ENCODE results near the gene SCYL1.
A peak's percentile ranks its signal among the peaks of the same experiment; 100 is the strongest.

The SCYL1 gene

GRCh38 chr11:65562788-65563187 lies 37.9 kb downstream of the SCYL1 start:
- TF ChIP-seq POLR2AphosphoS5 (IDR thresholded peaks at IDR 0.05; ENCODE audit: low read depth, low read length), result no peak

GRCh38 chr11:65563601-65564000 lies 38.7 kb downstream of the SCYL1 start:
- TF ChIP-seq POLR2AphosphoS5 (IDR thresholded peaks at IDR 0.05; ENCODE audit: low read depth, low read length), result no peak
- no peak for TF ChIP-seq FOXP2 (optimal IDR thresholded peaks at IDR 0.05; ENCODE audit: borderline replicate concordance, extremely low read depth, extremely low read length, insufficient read depth)
- TF ChIP-seq, protein P1, sequence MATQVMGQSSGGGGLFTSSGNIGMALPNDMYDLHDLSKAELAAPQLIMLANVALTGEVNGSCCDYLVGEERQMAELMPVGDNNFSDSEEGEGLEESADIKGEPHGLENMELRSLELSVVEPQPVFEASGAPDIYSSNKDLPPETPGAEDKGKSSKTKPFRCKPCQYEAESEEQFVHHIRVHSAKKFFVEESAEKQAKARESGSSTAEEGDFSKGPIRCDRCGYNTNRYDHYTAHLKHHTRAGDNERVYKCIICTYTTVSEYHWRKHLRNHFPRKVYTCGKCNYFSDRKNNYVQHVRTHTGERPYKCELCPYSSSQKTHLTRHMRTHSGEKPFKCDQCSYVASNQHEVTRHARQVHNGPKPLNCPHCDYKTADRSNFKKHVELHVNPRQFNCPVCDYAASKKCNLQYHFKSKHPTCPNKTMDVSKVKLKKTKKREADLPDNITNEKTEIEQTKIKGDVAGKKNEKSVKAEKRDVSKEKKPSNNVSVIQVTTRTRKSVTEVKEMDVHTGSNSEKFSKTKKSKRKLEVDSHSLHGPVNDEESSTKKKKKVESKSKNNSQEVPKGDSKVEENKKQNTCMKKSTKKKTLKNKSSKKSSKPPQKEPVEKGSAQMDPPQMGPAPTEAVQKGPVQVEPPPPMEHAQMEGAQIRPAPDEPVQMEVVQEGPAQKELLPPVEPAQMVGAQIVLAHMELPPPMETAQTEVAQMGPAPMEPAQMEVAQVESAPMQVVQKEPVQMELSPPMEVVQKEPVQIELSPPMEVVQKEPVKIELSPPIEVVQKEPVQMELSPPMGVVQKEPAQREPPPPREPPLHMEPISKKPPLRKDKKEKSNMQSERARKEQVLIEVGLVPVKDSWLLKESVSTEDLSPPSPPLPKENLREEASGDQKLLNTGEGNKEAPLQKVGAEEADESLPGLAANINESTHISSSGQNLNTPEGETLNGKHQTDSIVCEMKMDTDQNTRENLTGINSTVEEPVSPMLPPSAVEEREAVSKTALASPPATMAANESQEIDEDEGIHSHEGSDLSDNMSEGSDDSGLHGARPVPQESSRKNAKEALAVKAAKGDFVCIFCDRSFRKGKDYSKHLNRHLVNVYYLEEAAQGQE (IDR thresholded peaks at IDR 0.05; ENCODE audit: insufficient read depth in 1 of 2, low read depth in 2 of 2, low read length in 2 of 2), result no peak
- TF ChIP-seq TAF1 (IDR thresholded peaks at IDR 0.05; ENCODE audit: borderline replicate concordance, insufficient read depth, low read length), result no peak
- no peak for TF ChIP-seq SIN3A (IDR thresholded peaks at IDR 0.05; ENCODE audit: borderline replicate concordance, insufficient read depth, low read length)

DNA sequence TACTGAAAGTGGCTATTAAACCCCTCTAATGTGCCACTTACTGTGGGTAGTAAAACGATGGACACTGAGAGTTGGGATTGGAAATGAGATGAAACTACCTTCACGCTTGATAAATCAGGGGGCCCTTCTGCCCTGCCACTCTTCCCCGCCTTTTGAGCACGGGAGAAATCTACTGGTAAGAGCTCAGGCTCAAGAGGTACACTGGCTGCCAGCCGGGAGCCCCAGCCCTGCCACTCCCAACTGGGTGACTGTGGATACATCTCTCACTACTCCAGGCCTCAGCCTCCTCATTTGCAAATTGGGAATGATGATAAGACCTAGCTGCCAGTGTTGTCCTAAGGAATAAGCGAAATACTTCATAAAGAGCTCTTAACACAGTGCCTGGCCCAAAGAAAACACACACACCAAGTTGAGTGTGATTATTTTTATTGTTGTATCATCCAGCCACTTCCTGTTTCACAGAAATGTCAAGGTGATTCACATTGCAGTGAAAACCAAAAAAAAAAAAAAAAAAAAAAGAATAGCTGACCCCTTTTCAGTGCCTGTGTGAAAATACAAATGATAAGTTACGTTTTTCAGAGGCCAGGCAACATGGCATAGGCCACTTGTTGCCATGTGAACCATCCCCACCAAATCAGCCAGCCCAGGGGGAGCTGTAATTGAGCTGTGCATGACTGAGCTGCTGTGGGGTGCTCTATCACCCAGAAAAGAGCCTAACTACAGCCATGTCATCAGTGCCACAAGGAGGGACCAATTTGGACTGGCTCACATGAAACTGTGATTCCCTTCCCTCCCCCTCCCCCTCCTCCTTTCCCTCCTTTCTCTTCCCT lies 41.0 kb downstream of the SCYL1 start:
- no peak for TF ChIP-seq FOXP2 (optimal IDR thresholded peaks at IDR 0.05; ENCODE audit: borderline replicate concordance, extremely low read depth, extremely low read length, insufficient read depth)
- no peak for TF ChIP-seq TAF1 (IDR thresholded peaks at IDR 0.05; ENCODE audit: borderline replicate concordance, insufficient read depth, low read length)
- TF ChIP-seq SIN3A (IDR thresholded peaks at IDR 0.05; ENCODE audit: borderline replicate concordance, insufficient read depth, low read length), result no peak
- TF ChIP-seq, protein P1 (IDR thresholded peaks at IDR 0.05; ENCODE audit: insufficient read depth in 1 of 2, low read depth in 2 of 2, low read length in 2 of 2), result no peak
- TF ChIP-seq POLR2AphosphoS5 (IDR thresholded peaks at IDR 0.05; ENCODE audit: low read depth, low read length), result no peak

DNA sequence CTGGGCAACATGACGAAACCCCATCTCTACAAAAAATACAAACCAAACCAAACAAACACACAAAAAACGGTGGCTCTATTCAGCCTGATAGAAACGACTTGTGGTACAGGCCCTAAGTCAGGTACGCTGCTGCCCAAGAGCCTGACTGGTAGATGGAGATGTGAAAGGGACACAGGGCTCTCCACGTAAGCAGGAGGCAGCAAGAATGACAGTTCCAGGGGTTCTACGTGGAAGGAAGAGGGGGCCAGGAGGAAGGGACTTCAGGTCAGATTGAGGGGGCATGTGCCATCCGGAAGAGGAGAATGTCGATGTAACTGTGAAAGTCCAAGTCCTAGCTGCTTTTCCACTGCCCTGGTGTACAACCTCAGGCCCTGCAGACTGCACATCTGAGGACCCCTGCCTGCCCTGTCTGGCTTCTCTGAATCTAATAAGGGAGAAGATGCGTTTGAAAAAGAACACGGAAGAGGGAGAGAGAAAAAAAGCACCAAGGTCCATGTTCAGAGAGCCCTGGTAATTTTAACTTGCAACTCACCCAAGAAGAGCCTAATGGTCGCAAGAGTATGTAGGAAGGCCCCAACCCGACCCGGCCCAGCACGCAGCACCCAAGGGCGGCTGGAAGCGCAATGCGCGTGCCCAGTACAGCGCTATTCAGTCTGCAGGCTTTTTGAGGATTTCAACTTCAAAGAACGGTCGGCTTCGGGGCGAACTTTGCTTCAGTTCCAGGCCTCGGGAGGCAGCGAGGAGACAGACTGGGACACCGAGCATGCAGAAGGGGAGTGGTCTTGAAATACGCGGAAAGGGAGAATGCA lies 44.5 kb downstream of the SCYL1 start:
- TF ChIP-seq POLR2AphosphoS5 (IDR thresholded peaks at IDR 0.05; ENCODE audit: low read depth, low read length), result no peak
- TF ChIP-seq SIN3A (IDR thresholded peaks at IDR 0.05; ENCODE audit: borderline replicate concordance, insufficient read depth, low read length), result no peak

- TF ChIP-seq, protein P1 (IDR thresholded peaks at IDR 0.05; ENCODE audit: insufficient read depth in 1 of 2, low read depth in 2 of 2, low read length in 2 of 2), result 0 out of 4 replicates have a peak, but pooled peaks of 1 of the 2 experiments have one; percentile 38
- TF ChIP-seq POLR2AphosphoS5 (IDR thresholded peaks at IDR 0.05; ENCODE audit: low read depth, low read length) (peak; percentile 75; the same call in 1 of the 2 replicates), SIN3A (IDR thresholded peaks at IDR 0.05; ENCODE audit: borderline replicate concordance, insufficient read depth, low read length) (peak; percentile 93; the same call in 1 of the 2 replicates), TAF1 (IDR thresholded peaks at IDR 0.05; ENCODE audit: borderline replicate concordance, insufficient read depth, low read length) (peak; percentile 74; the same call in 1 of the 2 replicates), FOXP2 (optimal IDR thresholded peaks at IDR 0.05; ENCODE audit: borderline replicate concordance, extremely low read depth, extremely low read length, insufficient read depth) (no peak)
Measured at GRCh38 chr11:65569973-65570918, 45.4 kb downstream of the SCYL1 start, which contains the start of gene ZNRD2. Gene ZNRD2, plus strand, starts transcription at chr11:65570477. Its CDS starts 15 bp downstream, at chr11:65570492.

All from PFSK-1 (cell line).